ENCODE results near the gene UNC5B. TPM values are rescaled to one million over a fixed set of nuclear protein-coding genes. Genes with fewer than 3 reads are reported as not detected.

Gene UNC5B
- total RNA-seq, 1 donor from 2014 or later = 26.9 TPM

GRCh38 chr10:71336632-71337031, 124.3 kb downstream of the UNC5B start:
- Histone ChIP-seq H3K4me3 (ENCODE audit: low read depth, low read length) (no peak overlapping the region), H3K27me3 (ENCODE audit: control insufficient read depth, insufficient read depth, low read length) (no peaks in the 10 kb centered on the region), H3K36me3 (ENCODE audit: control insufficient read depth, insufficient read depth, low read length) (no peaks in the 10 kb centered on the region)
- TF ChIP-seq CTCF (IDR thresholded peaks at IDR 0.05; ENCODE audit: insufficient read depth, low read length, poor library complexity, severe bottlenecking) = no peak
- DNase-seq (ENCODE audit: low read depth) = no peak

- no peak overlapping the region for H3K4me3 ChIP-seq (ENCODE audit: low read depth, low read length)
- no peak for TF ChIP-seq CTCF (IDR thresholded peaks at IDR 0.05; ENCODE audit: insufficient read depth, low read length, poor library complexity, severe bottlenecking)
- no peaks in the 10 kb centered on the region for H3K27me3 ChIP-seq (ENCODE audit: control insufficient read depth, insufficient read depth, low read length)
- H3K36me3 ChIP-seq (ENCODE audit: control insufficient read depth, insufficient read depth, low read length) = no peaks in the 10 kb centered on the region
- peak; percentile 56 for DNase-seq (ENCODE audit: low read depth)
Measured at GRCh38 chr10:71337219-71337701, 124.9 kb downstream of the UNC5B start.

GRCh38 chr10:71338728-71339495, 126.5 kb downstream of the UNC5B start:
- H3K4me3 ChIP-seq (ENCODE audit: low read depth, low read length) = no peak overlapping the region
- H3K36me3 ChIP-seq (ENCODE audit: control insufficient read depth, insufficient read depth, low read length) = no peaks in the 10 kb centered on the region
- no peak for DNase-seq (ENCODE audit: low read depth)
- TF ChIP-seq CTCF (IDR thresholded peaks at IDR 0.05; ENCODE audit: insufficient read depth, low read length, poor library complexity, severe bottlenecking) = no peak
- no peaks in the 10 kb centered on the region for H3K27me3 ChIP-seq (ENCODE audit: control insufficient read depth, insufficient read depth, low read length)

GRCh38 chr10:71339796-71340589, 127.6 kb downstream of the UNC5B start:
- TF ChIP-seq CTCF (IDR thresholded peaks at IDR 0.05; ENCODE audit: insufficient read depth, low read length, poor library complexity, severe bottlenecking) = no peak
- peak; percentile 38 for DNase-seq (ENCODE audit: low read depth)

GRCh38 chr10:71342573-71343391, 130.4 kb downstream of the UNC5B start:
- Histone ChIP-seq H3K4me3 (ENCODE audit: low read depth, low read length) (no peak overlapping the region), H3K36me3 (ENCODE audit: control insufficient read depth, insufficient read depth, low read length) (no peaks in the 10 kb centered on the region), H3K27me3 (ENCODE audit: control insufficient read depth, insufficient read depth, low read length) (no peaks in the 10 kb centered on the region)
- DNase-seq (ENCODE audit: low read depth) = no peak
- TF ChIP-seq CTCF (IDR thresholded peaks at IDR 0.05; ENCODE audit: insufficient read depth, low read length, poor library complexity, severe bottlenecking) = no peak

More at GRCh38 chr10:71339796-71340589, 127.6 kb downstream of the UNC5B start:
- Histone ChIP-seq H3K4me3 (ENCODE audit: low read depth, low read length) (no peak overlapping the region), H3K36me3 (ENCODE audit: control insufficient read depth, insufficient read depth, low read length) (no peaks in the 10 kb centered on the region), H3K27me3 (ENCODE audit: control insufficient read depth, insufficient read depth, low read length) (no peaks in the 10 kb centered on the region)

Data from kidney epithelial cell (primary cell).